Stimulated activated CD4-positive, alpha-beta T cell treated with anti-CD3 and anti-CD28 coated beads, Interleukin-12 subunit alpha, Interleukin-12 subunit beta, amount 100 ng/mL, for 4 hours (primary cell): ENCODE results near the gene AP4S1.
"Not testable (repeated sequence)": the region's sequence is repeated elsewhere in the genome, so short reads cannot be mapped to it uniquely, and the experiment has no call there.

Source experiments
- DNase-seq: peaks from one replicate; pipeline ENCODE4 v3.0.0-alpha.2; 2020

AP4S1 gene

GRCh38 chr14:31009836-31010574 is 15.4 kb upstream of the AP4S1 start:
- DNase-seq, result no peak

DNA sequence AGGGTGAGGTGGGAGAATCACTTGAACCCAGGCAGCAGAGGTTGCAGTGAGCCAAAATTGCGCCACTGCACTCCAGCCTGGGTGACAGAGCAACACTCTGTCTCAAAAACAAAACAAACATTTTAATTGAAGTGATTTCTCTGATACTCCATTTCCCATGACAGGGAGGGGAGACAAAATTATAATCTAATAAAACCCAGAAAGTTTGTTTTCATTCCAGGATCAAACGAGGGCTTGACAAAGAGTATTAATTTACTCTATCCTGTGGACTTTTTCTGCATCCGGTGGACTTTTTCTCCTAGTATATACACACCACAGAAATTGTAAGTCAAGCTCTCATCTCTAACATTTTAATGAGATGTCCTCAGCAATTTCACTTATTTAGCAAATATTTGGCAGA is 14.5 kb upstream of the AP4S1 start:
- DNase-seq, result no peak

DNA sequence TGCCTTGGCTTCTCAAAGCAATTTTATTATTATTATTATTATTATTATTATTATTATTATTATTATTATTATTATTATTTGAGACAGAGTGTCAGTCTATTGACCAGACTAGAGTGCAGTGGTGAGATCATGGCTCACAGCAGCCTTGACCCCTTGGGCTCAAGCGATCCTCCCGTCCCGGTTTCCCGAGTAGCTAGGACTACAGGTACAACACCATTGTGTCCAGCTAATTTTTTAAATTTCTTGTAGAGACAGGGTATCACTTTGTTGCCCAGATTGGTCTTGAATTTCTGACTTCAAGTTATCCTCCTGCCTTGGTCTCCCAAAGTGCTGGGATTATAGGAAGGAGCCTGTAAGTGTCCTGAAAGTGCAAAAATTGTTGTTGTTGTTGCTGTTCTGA is 11.6 kb upstream of the AP4S1 start:
- DNase-seq, result no peak

GRCh38 chr14:31018057-31018645 is 7.3 kb upstream of the AP4S1 start:
- no peak for DNase-seq

DNA sequence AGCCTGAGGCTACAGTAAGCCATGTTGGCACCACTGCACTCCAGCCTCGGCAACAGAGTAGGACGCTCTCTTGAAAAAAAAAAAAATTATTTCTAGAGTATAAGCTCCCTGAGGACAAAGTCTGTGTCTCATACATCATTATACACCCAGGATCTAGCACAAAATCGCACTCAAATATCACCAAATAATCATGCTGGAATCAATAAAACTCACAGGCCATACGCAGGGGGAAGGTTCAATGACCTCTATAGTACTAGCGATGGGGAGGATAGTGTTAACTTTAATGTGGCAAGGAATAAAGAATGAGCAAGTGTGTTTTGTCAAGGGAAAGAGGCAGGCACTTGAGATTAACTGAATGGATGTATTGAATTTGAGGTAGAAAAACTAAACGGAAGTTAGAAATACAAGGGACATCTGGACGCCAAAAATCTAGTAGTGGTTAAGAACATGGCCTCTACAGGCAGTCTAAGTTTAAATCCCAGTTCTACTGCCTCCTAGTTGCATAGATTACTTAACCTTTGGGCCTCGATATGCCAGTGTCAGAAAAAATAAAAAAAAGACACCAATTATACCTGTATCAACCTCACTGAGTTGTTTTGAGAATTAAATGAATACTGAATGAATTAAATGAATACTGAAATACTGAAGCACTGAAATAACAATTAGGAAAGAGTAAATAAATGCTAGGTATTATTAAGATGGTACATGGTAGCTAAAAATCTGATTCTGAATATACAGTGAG is 4.4 kb upstream of the AP4S1 start:
- no peak for DNase-seq

GRCh38 chr14:31021576-31021949 is 3.9 kb upstream of the AP4S1 start:
- DNase-seq, result no peak

- DNase-seq, result no peak
Measured at GRCh38 chr14:31022386-31022785, 3.1 kb upstream of the AP4S1 start.

DNA sequence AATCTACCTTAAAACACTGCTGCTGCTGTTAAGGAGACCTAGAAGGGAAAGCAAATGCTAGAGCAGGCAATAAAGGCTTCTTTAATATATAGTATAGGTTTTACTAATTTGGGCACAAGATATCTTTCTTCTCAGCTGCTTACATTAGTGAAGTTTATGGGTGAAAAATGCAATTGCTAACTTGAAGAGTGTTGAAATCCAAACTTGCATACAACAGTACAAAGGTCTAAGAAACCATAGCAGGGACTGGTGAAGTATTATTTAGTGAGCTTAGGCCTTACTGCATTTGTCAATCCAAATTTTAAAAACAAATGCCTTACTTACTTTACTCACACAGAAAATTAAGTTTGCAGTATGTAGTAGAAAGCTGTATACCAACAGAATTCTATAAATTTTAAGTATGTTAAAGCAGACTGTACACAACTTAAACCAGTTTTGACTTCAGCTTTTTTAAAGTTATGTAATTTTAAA is 1.4 kb upstream of the AP4S1 start:
- DNase-seq, result no peak

GRCh38 chr14:31024577-31025366 is 677 bp upstream of the AP4S1 start:
- DNase-seq, result no peak

DNA sequence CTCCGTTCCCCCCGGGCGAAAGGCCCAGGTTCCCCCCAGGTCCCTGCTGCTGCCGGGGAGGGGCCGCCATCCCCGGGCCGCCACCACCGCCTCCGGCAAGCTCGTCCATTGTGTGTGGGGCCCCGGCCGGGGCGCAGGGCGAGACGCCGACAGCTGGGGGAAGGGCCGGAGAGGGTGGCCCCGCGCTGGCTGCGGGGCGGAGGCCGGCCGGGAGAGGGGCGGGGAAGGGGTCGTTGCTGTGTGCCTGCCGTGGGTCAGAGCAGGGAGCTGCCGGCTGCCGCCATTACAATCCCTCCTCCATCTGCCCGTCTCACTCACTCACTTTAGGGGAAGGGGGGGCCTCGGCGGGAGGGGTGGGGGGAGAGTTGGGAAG is 614 bp downstream of the AP4S1 start, which contains the start of gene STRN3:
Gene STRN3 (minus strand): TSS at position 303 of the 373 bp plus-strand sequence. CDS start 194 bp downstream, at position 109.
- no peak for DNase-seq

DNA sequence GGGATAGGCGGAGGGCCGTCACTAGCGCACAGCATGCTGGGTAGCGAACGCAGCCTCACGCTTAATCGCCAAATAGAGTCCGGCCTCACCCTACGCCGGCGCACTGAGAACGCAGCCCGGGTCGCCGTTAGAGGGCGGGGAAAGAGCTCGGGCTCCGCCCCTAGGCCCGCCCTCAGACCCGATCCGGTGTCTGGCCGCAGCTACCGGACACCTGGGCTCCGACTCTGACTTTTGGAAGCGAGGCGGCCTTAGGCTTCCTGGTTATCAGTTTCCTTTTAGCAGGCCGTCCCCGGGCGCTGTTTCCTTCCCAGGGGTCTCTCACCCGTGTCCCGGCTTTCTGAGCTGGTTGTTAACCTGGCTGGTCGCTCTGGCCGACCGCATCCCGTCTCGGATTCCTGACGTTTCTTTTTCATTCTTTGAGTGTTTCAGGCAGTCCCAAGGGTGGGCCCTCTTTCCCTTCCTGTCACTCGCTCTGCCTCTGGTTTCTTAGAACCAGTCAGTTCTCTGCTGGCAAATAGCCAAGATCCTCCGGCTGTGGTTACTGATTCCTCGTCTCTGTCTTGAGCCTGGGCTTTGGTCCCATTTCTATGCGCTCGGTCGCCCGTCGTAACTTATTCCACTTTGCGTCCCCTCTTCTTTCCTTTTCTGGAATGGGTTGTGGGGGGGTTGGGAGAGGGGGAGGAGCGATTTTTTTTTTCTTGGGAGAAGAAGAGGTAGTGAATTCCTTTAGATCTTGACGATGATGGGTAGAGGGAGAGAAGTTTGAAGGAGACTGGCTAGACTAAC is 1.2 kb downstream of the AP4S1 start:
- DNase-seq, result peak; percentile 89

DNA sequence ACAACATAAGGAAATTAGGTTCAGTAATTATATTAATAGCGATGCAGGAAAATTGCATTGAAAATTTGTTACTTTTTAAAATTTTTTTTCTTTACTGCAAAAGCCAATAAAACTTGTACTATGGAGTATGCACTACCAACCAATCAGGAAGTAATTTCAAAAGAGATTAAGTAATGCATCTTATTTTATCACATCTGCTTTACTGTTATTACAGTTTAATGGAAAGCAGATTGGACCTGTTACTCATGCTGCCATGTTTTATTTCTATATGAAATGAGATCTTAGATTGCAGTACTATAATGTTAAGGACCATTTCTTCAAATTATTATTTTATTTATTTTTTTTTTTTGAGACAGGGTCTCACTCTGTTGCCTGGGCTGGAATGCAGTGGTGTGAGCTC is 2.4 kb downstream of the AP4S1 start:
- no peak for DNase-seq

DNA sequence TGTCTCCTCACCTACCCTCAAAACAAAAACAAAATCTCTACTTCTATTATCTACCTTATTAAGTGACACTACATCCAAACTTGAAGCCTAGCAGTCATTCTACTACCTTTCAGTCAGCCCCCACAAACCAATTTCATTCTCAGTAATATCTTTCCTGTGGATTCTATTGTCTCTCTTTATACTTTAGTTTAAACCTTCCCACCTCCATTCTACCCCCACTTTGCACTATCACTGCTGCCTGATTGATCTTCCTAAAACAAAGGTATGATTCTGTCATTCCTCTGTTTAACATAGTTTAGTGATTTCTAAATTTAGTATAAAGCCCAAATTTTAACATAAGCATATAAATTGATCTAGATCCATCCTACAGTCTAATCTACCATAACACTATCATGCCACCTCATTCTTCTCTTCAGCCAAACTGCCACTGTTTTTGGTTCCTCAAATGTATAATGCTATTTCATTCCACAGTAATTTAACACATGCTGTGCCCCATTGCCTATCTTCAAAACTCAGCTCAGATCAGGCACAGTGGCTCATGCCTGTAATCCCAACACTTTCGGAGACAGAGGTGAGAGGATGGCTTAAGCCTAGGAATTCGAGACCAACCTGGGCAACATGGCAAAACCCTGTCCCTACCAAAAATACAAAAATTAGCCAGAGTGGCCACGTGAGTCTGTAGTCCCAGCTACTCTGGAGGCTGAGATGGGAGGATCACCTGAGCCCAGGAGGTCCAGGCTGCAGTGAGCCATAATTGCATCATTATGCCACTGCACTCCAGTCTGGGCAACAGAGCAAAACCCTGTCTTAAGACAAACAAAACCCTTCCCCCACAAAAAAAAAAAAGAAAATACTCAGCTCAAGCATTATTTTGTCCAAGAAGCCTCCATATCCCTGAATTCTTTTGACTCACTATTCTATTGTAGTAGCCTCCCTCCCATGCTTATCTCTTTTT is 3.8 kb downstream of the AP4S1 start:
- DNase-seq, result no peak

DNA sequence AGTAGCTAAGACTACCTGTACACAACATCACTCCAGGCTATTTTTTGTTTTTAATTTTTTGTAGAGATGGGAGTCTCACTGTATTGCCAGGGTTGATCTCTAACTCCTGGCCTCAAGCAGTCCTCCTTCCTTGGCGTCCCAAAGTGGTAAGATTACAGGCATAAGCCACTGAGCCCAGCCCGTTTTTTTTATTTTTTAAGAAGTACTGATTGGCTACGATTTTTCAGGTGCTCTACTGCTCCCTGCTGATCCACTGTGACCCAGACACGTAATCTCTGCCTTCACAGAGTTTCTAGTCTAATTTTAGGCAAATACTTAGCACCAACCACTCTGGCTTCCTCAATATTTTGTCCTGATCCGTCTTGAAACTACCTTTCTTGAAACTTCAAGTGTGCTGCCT is 5.0 kb downstream of the AP4S1 start:
- DNase-seq, result no peak

DNA sequence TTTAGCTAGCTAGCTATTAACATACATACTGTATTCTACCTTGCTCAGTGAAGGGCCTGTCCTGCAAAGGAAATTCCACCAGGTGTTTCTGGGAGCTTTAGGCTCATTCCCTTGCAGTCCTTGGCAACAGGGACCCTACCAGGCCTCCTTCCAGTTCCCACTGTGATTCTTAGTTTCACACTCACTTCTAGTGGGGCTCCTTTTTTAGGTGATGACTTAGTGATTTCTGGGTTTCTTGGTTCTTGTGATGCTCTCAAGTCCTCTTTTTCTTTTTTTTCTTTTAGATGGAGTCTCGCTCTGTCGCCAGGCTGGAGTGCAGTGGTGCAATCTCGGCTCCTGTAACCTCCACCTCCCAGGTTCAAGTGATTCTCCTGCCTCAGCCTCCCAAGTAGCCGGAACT is 11.1 kb downstream of the AP4S1 start:
- DNase-seq, result no peak

DNA sequence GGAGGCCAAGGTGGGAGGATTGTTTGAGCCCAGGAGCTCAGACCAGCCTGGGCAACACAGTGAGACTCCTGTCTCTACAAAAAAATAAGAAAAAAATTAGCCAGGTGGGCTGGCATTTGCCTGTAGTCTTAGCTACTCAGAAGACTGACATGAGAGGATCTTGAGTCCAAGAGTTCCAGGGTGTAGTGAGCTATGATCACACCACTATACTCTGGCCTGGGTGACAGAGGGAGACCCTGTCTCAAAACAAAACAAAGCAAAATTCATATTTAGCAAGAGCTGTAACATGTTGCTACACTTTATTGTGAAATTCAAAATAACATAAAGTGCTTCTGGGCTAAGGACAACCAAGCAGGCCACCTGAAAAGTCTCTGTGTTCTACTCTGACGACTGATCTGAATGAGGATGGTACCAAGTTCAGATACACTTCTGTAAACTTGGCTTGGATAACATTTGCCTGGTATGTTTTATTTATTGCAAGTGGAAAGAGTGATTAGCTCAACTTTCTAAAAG is 12.3 kb downstream of the AP4S1 start:
- no peak for DNase-seq

DNA sequence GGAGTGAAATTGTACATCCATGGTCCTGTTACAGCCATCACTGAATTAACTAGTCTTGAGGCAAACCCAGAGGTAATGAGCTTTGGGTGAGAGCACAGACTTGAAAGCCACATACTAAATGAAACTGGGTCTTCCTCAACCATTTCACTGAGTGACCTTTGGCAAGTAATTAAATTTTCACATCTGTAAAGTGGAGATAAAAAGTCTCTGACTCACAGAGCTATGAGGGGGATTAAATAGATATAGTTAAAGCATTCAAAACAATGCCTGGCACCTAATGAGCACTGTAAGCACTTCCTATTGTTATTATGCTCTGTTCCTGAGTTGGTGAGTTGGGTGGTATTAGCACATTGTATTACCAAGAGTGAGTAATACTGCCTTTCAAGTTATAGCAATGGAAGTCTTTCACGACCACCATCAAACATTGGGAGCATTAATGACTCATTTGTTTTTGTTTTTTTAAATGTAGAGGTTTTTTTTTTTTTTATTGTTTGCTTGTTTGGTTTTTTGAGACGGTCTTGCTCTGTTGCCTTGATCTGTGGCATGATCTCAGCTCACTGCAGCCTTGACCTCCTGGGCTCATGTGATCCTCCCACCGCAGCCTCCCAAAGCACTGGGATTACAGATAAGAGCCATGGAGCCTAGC is 13.2 kb downstream of the AP4S1 start:
- no peak for DNase-seq

DNA sequence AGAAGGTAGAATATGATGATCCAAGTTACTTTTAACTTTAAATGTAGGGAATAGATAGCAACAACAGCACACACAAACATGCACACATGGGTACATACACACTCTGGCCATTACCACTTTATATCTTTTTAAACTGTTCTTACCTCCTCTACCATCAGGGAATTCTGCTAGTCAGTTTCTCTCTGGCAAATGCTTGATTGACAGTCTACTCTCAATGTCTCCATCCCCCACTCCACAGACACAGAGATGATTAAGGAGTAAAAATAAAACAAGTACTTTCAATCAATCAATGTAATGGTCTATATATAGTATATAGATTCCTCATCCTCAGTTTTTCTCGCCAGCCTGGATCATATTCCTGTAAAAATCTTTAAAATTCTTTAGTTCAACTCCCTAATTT is 16.9 kb downstream of the AP4S1 start:
- DNase-seq, result no peak

GRCh38 chr14:31042893-31043292 is 17.4 kb downstream of the AP4S1 start:
- not testable (repeated sequence) for DNase-seq

- no peak for DNase-seq
Measured at GRCh38 chr14:31043379-31043778, 17.9 kb downstream of the AP4S1 start.
